ENCODE measurements around the gene KIAA0513.

DNA sequence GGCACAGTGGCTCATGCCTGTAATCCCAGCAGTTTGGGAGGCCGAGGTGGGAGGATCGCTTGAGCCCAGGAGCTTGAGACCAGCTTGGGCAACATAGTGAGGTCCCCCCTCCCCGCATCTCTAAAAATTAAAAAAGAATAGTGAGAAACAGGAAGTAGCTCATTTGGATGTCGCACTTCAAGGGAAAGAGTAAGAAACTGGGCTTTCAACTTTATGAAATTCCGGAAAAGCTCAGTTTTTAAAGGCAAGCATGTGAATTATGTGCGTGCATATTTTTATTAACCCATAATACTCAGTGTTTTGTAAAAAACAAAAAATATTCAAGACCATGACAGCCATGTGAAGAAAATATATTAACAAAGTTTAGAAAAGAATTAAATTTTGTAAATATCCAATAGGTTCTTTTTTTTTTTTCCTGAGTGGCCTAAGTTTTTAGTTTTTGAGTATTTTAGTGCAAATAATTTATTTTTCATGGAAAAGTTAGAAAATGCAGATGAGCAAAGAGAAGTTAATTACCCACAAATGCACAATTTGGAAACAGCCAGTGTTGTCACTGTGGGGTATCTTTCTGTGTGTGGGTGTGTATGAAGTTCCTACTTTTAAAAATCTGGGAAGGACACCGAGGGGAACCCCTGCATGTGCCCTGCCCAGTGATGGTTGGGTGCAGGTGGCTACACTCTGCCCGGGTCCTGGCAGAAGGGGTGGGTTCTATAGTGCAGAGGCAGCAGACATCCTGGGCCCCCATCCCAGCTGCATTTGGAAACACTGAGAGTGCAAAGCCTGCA is 44.7 kb downstream of the KIAA0513 start:
- no peak for TF ChIP-seq CTCF (IDR thresholded peaks at IDR 0.05)
- TF ChIP-seq POLR2A (IDR thresholded peaks at IDR 0.05): no peak

All from heart left ventricle (tissue), 13 donors.